Memory B cell (primary cell): ENCODE measurements around the gene MX1.

ENCODE experiments used
- ATAC-seq: fragments of 150-1000 bp; cut with Tn5 transposase; 2 replicates; pipeline ENCODE4 v1.10.0; 2021; ENCODE audit warnings: low read depth, mild to moderate bottlenecking, moderate library complexity
- DNase-seq, 2 donors: peaks; one replicate each; pipeline ENCODE4 v3.0.0; 2022; ENCODE audit warnings: low spot score in 2 of 2
- H3K27ac Mint-ChIP-seq: one replicate; pipeline ENCODE4 v1.8.0; 2022; ENCODE audit warnings: mild to moderate bottlenecking, moderate library complexity, mixed read lengths
- H3K27me3 Mint-ChIP-seq: one replicate; pipeline ENCODE4 v1.8.0; 2022; ENCODE audit warnings: mixed read lengths
- H3K36me3 Mint-ChIP-seq: one replicate; pipeline ENCODE4 v1.8.0; 2022; ENCODE audit warnings: mild to moderate bottlenecking, mixed read lengths
- H3K4me1 Mint-ChIP-seq: one replicate; pipeline ENCODE4 v1.8.0; 2022; ENCODE audit warnings: mixed read lengths
- H3K4me3 Mint-ChIP-seq: one replicate; pipeline ENCODE4 v1.8.0; 2022; ENCODE audit warnings: mild to moderate bottlenecking, moderate library complexity, mixed read lengths
- H3K9me3 Mint-ChIP-seq: one replicate; pipeline ENCODE4 v1.8.0; 2022; ENCODE audit warnings: mixed read lengths

MX1 gene

GRCh38 chr21:41449613-41450012 lies 23.6 kb downstream of the MX1 start:
- DNase-seq (no peak), ATAC-seq (no peak)
- no peaks in the 10 kb centered on the region for H3K4me1 Mint-ChIP-seq
- peaks cover 52% of the 10 kb centered on the region for H3K36me3 Mint-ChIP-seq
- H3K4me3 Mint-ChIP-seq, result no peak overlapping the region
- H3K27me3 Mint-ChIP-seq, result no peaks in the 10 kb centered on the region
- H3K9me3 Mint-ChIP-seq, result no peaks in the 10 kb centered on the region
- H3K27ac Mint-ChIP-seq, result no peak overlapping the region

- H3K4me3 Mint-ChIP-seq, result no peak overlapping the region
- no peaks in the 10 kb centered on the region for H3K9me3 Mint-ChIP-seq
- no peaks in the 10 kb centered on the region for H3K4me1 Mint-ChIP-seq
- DNase-seq (no peak), ATAC-seq (no peak)
- no peaks in the 10 kb centered on the region for H3K27me3 Mint-ChIP-seq
- peaks cover 36% of the 10 kb centered on the region for H3K36me3 Mint-ChIP-seq
- peak overlapping the region; percentile 24 for H3K27ac Mint-ChIP-seq
Observed at GRCh38 chr21:41451753-41452676, 26.0 kb downstream of the MX1 start.

- H3K9me3 Mint-ChIP-seq, result no peaks in the 10 kb centered on the region
- H3K36me3 Mint-ChIP-seq, result peaks cover 35% of the 10 kb centered on the region
- ATAC-seq (no peak), DNase-seq (no peak)
- peak overlapping the region; percentile 56 for H3K27ac Mint-ChIP-seq
- H3K27me3 Mint-ChIP-seq, result no peaks in the 10 kb centered on the region
- no peak overlapping the region for H3K4me3 Mint-ChIP-seq
- H3K4me1 Mint-ChIP-seq, result no peaks in the 10 kb centered on the region
Observed at GRCh38 chr21:41453198-41453597, 27.2 kb downstream of the MX1 start.

- no peak for ATAC-seq
- peak overlapping the region; percentile 56 for H3K27ac Mint-ChIP-seq
- H3K9me3 Mint-ChIP-seq, result no peaks in the 10 kb centered on the region
- H3K4me3 Mint-ChIP-seq, result no peak overlapping the region
- H3K36me3 Mint-ChIP-seq, result peaks cover 33% of the 10 kb centered on the region
- H3K4me1 Mint-ChIP-seq, result no peaks in the 10 kb centered on the region
- H3K27me3 Mint-ChIP-seq, result no peaks in the 10 kb centered on the region
- DNase-seq, result no peak
Observed at GRCh38 chr21:41453761-41454160, 27.7 kb downstream of the MX1 start.

GRCh38 chr21:41458121-41458520 lies 32.1 kb downstream of the MX1 start:
- DNase-seq, result no peak
- Mint-ChIP-seq H3K36me3 (peaks cover 18% of the 10 kb centered on the region), H3K27ac (no peak overlapping the region), H3K9me3 (no peaks in the 10 kb centered on the region), H3K27me3 (no peaks in the 10 kb centered on the region), H3K4me1 (peaks cover 16% of the 10 kb centered on the region), H3K4me3 (no peak overlapping the region)
- ATAC-seq, result no peak

- Mint-ChIP-seq H3K27ac (no peak overlapping the region), H3K36me3 (peaks cover 15% of the 10 kb centered on the region), H3K4me1 (peaks cover 16% of the 10 kb centered on the region), H3K4me3 (no peak overlapping the region), H3K27me3 (no peaks in the 10 kb centered on the region), H3K9me3 (no peaks in the 10 kb centered on the region)
- no peak for ATAC-seq
- DNase-seq, result no peak
Observed at GRCh38 chr21:41458559-41458958, 32.5 kb downstream of the MX1 start.

- Mint-ChIP-seq H3K36me3 (peaks cover 21% of the 10 kb centered on the region), H3K4me3 (no peak overlapping the region), H3K9me3 (peaks cover 5% of the 10 kb centered on the region), H3K27me3 (no peaks in the 10 kb centered on the region), H3K4me1 (peaks cover 16% of the 10 kb centered on the region), H3K27ac (peak overlapping the region; percentile 45)
- ATAC-seq, result no peak
- DNase-seq, result no peak
Observed at GRCh38 chr21:41459884-41460534, 34.0 kb downstream of the MX1 start.

- peaks cover 21% of the 10 kb centered on the region for H3K36me3 Mint-ChIP-seq
- H3K4me1 Mint-ChIP-seq, result peaks cover 16% of the 10 kb centered on the region
- H3K27ac Mint-ChIP-seq, result peak overlapping the region; percentile 48
- no peaks in the 10 kb centered on the region for H3K27me3 Mint-ChIP-seq
- H3K4me3 Mint-ChIP-seq, result peak overlapping the region; percentile 6
- peaks cover 5% of the 10 kb centered on the region for H3K9me3 Mint-ChIP-seq
- peak; percentile 39 to 59 for DNase-seq
- peak; percentile 75 for ATAC-seq
Observed at GRCh38 chr21:41460578-41461527, 34.8 kb downstream of the MX1 start.

GRCh38 chr21:41465176-41465781 lies 39.2 kb downstream of the MX1 start:
- Mint-ChIP-seq H3K4me3 (no peak overlapping the region), H3K36me3 (peaks cover 6% of the 10 kb centered on the region), H3K27ac (no peak overlapping the region), H3K9me3 (peaks cover 5% of the 10 kb centered on the region), H3K27me3 (peaks cover 16% of the 10 kb centered on the region), H3K4me1 (peaks cover 16% of the 10 kb centered on the region)
- no peak for DNase-seq
- no peak for ATAC-seq

- Mint-ChIP-seq H3K4me1 (peaks cover 11% of the 10 kb centered on the region), H3K27ac (no peak overlapping the region), H3K27me3 (peaks cover 19% of the 10 kb centered on the region), H3K4me3 (no peak overlapping the region), H3K9me3 (peaks cover 5% of the 10 kb centered on the region), H3K36me3 (peaks cover 6% of the 10 kb centered on the region)
- ATAC-seq, result no peak
- DNase-seq, result no peak
Observed at GRCh38 chr21:41466024-41466820, 40.2 kb downstream of the MX1 start.

- Mint-ChIP-seq H3K9me3 (no peaks in the 10 kb centered on the region), H3K36me3 (no peaks in the 10 kb centered on the region), H3K27me3 (peaks cover 23% of the 10 kb centered on the region), H3K27ac (no peak overlapping the region), H3K4me3 (no peak overlapping the region), H3K4me1 (no peaks in the 10 kb centered on the region)
- ATAC-seq (no peak), DNase-seq (no peak)
Observed at GRCh38 chr21:41470054-41470453, 44.0 kb downstream of the MX1 start.

GRCh38 chr21:41472753-41473548 lies 46.9 kb downstream of the MX1 start:
- Mint-ChIP-seq H3K4me3 (no peak overlapping the region), H3K27ac (no peak overlapping the region), H3K4me1 (peaks cover 4% of the 10 kb centered on the region), H3K9me3 (no peaks in the 10 kb centered on the region), H3K36me3 (no peaks in the 10 kb centered on the region), H3K27me3 (peaks cover 23% of the 10 kb centered on the region)
- no peak for ATAC-seq
- DNase-seq, result no peak
